Ishikawa (cell line): Measurements from ENCODE around the gene NTF3.

Experiments used
- CEBPB ChIP-seq: IDR thresholded peaks from 2 replicates; pipeline ENCODE4 v1.6.1; 2012
- CREB1 ChIP-seq: IDR thresholded peaks from 2 replicates; pipeline ENCODE4 v1.6.1; 2012; ENCODE audit warnings: low read depth
- EGR1 ChIP-seq: IDR thresholded peaks from 2 replicates; pipeline ENCODE4 v1.6.1; 2012
- EP300 ChIP-seq: IDR thresholded peaks from 2 replicates; pipeline ENCODE4 v1.6.1; 2012; ENCODE audit warnings: borderline replicate concordance
- MAX ChIP-seq: IDR thresholded peaks from 2 replicates; pipeline ENCODE4 v1.6.1; 2012
- NFIC ChIP-seq: IDR thresholded peaks from 2 replicates; pipeline ENCODE4 v1.6.1; 2012
- RAD21 ChIP-seq: IDR thresholded peaks from 2 replicates; pipeline ENCODE4 v1.6.1; 2012; ENCODE audit warnings: low read depth
- REST ChIP-seq: IDR thresholded peaks from 2 replicates; pipeline ENCODE4 v1.6.1; 2012; ENCODE audit warnings: low read depth, mild to moderate bottlenecking
- TAF1 ChIP-seq: IDR thresholded peaks from 2 replicates; pipeline ENCODE4 v1.6.1; 2012; ENCODE audit warnings: low read depth, mild to moderate bottlenecking
- TCF12 ChIP-seq: IDR thresholded peaks from 2 replicates; pipeline ENCODE4 v1.6.1; 2012; ENCODE audit warnings: low read depth
- TEAD4 ChIP-seq: IDR thresholded peaks from 2 replicates; pipeline ENCODE4 v1.6.1; 2012
- USF1 ChIP-seq: IDR thresholded peaks from 2 replicates; pipeline ENCODE4 v1.6.1; 2012
- YY1 ChIP-seq: IDR thresholded peaks from 2 replicates; pipeline ENCODE4 v1.6.1; 2012; ENCODE audit warnings: low read depth
- ZBTB7A ChIP-seq: IDR thresholded peaks from 2 replicates; pipeline ENCODE4 v1.6.1; 2012; ENCODE audit warnings: low read depth

- TF ChIP-seq RAD21 = no peak
- no peak for TF ChIP-seq MAX
- no peak for TF ChIP-seq ZBTB7A
- TF ChIP-seq TAF1 = no peak
- no peak for TF ChIP-seq TCF12
- no peak for TF ChIP-seq EP300
- TF ChIP-seq TEAD4 = no peak
- no peak for TF ChIP-seq CREB1
- no peak for TF ChIP-seq USF1
- TF ChIP-seq NFIC = no peak
- no peak for TF ChIP-seq YY1
- TF ChIP-seq EGR1 = no peak
- TF ChIP-seq CEBPB = no peak
- no peak for TF ChIP-seq REST
These were observed 32.6 kb upstream of the NTF3 start for GRCh38 chr12:5399266-5399665.
